NB4 (cell line): ENCODE data around the gene ELAPOR1.

Experiments
- CTCF ChIP-seq: IDR thresholded peaks from one replicate; pipeline ENCODE4 v1.5.1; 2012; ENCODE audit warnings: low read depth, low read length
- MAX ChIP-seq: IDR thresholded peaks from 2 replicates; pipeline ENCODE4 v1.6.1; 2011; ENCODE audit warnings: low read depth, low read length

- TF ChIP-seq CTCF (no peak), MAX (no peak)
Measured at GRCh38 chr1:109095631-109096030, 18.3 kb upstream of the ELAPOR1 start.
